Activated naive CD4-positive, alpha-beta T cell treated with anti-CD3 and anti-CD28 coated beads, Interleukin-2, amount 10 ng/mL, durations not matched to agents 7 days and 5 days (primary cell): Measurements from ENCODE around the gene ISYNA1.

Source experiments
- CTCF ChIA-PET: fragments of 350-600 bp; sonication (Branson Sonifier 250); formaldehyde crosslinking; loops from one replicate; lab custom pipeline; 2021; ENCODE audit warnings: antibody characterized with exemption; lab: Charles Lee
- DNase-seq: peaks from one replicate; pipeline ENCODE4 v3.0.0-alpha.2; 2020
- H3K27ac Mint-ChIP-seq: one replicate; pipeline ENCODE4 v1.8.0; 2021; ENCODE audit warnings: mild to moderate bottlenecking, moderate library complexity, mixed read lengths
- H3K27me3 Mint-ChIP-seq: one replicate; pipeline ENCODE4 v1.8.0; 2021; ENCODE audit warnings: mild to moderate bottlenecking, mixed read lengths
- H3K36me3 Mint-ChIP-seq: one replicate; pipeline ENCODE4 v1.8.0; 2021; ENCODE audit warnings: mixed read lengths
- H3K4me1 Mint-ChIP-seq: one replicate; pipeline ENCODE4 v1.8.0; 2021; ENCODE audit warnings: mixed read lengths
- H3K4me3 Mint-ChIP-seq: one replicate; pipeline ENCODE4 v1.8.0; 2021; ENCODE audit warnings: mild to moderate bottlenecking, moderate library complexity, mixed read lengths
- H3K9me3 Mint-ChIP-seq: one replicate; pipeline ENCODE4 v1.8.0; 2021; ENCODE audit warnings: mixed read lengths

The ISYNA1 gene

DNA sequence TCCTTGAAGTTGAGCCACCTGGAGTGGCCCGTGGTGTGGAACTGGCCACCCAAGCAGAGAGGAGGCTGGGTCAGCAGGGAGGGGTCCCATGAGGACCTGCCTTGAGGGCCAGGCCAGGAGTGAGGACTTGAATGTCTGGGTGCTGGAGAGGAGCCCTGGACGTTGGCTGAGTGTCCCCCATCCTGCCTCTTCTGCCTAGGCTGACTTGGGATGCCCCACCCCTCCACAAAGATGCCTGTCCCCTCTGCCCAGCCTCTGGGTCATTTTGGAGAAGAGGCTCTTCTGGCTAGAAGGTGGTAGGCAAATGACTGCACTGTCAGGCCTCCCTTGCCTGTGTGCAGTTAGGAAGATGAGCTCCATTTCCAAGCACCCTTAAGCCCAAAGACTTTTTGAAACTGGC, 17.0 kb downstream of the ISYNA1 start:
- H3K36me3 Mint-ChIP-seq, result peaks cover 14% of the 10 kb centered on the region
- DNase-seq, result no peak
- H3K4me1 Mint-ChIP-seq, result peaks cover 83% of the 10 kb centered on the region
- peaks cover 26% of the 10 kb centered on the region for H3K27me3 Mint-ChIP-seq
- H3K9me3 Mint-ChIP-seq, result no peaks in the 10 kb centered on the region
- CTCF ChIA-PET, result interaction anchor here (0.6 to 1.5 kb wide), 5 partner anchors 9 to 329 kb away, joined by 3 to 6 read pairs (median 3); no protein-coding TSS in a partner anchor
- H3K4me3 Mint-ChIP-seq, result peak overlapping the region; percentile 95
- peak overlapping the region; percentile 86 for H3K27ac Mint-ChIP-seq

DNA sequence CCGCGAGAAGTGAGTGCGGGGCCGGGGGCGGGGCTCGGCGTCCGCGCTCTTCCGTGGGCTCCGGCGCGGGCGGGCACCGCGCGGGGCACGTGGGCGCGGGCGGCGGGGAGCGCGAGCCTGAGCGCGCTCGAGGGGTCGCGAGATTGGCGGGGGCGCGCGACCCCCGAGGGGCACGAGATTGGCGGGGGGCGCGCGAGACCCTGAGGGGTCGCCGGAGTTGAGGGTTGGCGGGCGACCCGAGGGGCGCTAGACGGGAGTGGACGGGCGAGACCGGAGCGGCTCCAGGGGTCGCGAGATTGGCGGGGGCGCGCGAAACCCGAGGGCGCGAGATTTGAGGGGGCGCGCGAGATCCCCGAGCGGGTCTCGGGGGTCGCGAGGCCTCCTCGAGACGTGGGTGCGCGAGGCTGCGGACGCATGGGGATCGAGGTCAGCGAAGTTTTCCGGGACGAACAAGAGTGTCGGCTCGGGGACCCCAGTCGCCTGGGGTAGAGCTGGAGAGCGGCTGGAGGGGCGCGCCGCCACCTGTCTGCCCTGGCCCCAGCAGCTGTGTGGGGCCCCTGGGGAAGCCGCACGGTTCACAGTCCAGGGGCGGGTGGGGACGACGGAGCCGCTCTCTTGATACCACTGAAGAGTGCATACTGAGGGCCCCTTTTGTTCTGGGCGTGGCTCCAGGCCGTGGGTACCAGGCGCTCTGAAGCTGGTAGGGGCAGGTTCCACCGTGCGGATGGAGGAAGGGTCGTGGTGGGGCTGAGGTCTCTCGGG, 18.1 kb downstream of the ISYNA1 start:
- peak overlapping the region; percentile 86 for H3K27ac Mint-ChIP-seq
- peaks cover 34% of the 10 kb centered on the region for H3K27me3 Mint-ChIP-seq
- peak; percentile 71 for DNase-seq
- CTCF ChIA-PET, result interaction anchor here (0.6 to 1.5 kb wide), 6 partner anchors 8 to 102 kb away, joined by 3 to 5 read pairs (median 3); no protein-coding TSS in a partner anchor
- H3K9me3 Mint-ChIP-seq, result no peaks in the 10 kb centered on the region
- peak overlapping the region; percentile 95 for H3K4me3 Mint-ChIP-seq
- H3K4me1 Mint-ChIP-seq, result peaks cover 85% of the 10 kb centered on the region
- H3K36me3 Mint-ChIP-seq, result peaks cover 12% of the 10 kb centered on the region

DNA sequence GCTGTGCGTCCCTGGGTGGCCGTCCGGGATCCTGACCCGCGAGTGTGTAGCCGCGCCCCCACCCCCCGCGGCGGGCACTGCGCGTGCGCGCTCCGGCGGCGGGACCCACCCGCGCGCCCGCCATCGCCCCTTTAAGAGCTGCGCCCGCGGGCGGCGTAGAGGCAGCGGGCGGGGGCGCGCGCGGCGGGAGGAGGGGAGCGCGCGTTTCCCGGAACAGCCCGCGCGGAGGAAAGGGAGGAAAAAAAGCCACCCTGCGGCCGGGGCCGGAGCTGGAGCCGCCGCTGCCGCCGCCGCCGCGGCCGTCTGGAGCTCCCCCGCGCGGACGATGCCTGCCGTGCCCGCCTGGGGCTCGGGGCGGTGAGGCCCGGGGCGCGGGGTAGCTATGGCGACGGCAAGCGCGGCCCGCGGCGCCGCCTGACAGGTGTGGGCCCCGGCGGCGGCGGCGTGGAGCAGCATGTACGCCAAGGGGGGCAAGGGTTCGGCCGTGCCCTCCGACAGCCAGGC, 18.7 kb downstream of the ISYNA1 start, which contains the start of gene SSBP4:
TSS of gene SSBP4 (plus strand) at position 204 of the 504 bp plus-strand sequence. CDS start at position 455, 251 bp downstream.
- DNase-seq, result peak; percentile 77
- peaks cover 12% of the 10 kb centered on the region for H3K36me3 Mint-ChIP-seq
- peak within 1 kb of the TSS; percentile 91 for H3K27ac Mint-ChIP-seq
- H3K4me3 Mint-ChIP-seq, result peak within 1 kb of the TSS; percentile 95
- CTCF ChIA-PET, result interaction anchor here (1.1 to 3.9 kb wide), 6 partner anchors 9 to 141 kb away, joined by 3 to 22 read pairs (median 4); no protein-coding TSS in a partner anchor
- peaks cover 41% of the 10 kb centered on the region for H3K27me3 Mint-ChIP-seq
- peaks cover 85% of the 10 kb centered on the region for H3K4me1 Mint-ChIP-seq
- no peaks in the 10 kb centered on the region for H3K9me3 Mint-ChIP-seq

DNA sequence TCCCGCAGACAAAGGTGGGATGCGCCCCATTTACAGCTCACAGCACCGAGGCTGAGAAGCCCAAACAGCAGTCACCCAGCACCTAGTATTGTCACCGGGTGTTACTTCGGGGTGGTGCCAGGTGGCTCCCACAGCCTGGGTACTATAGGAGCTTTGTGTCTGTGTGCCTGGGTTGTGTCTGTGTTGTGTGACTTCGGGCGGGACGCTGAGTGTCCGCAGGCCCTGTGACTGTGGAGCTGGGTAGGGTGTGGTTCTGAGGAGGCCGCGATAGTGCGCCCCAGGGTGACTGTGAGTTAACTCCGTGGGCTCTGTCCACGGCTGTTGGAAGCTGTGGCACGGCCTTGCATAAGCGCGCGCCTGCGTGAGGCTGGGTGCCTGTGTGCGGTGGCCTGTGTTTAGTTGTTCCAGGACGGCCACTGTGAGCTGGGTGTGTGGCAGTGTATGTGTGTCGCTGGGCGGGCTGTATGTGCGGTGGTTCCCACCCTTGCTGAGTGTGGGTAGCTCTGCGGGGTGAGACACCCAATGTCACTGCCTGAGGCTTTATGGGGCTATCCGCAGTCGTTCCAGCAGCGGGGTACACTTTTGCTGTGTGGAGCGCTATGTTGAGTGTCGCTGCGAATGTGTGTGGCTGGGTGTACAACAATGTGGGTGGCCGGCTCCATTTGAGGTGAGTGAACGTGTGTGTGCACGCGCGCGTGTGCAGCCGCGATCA, 19.3 kb downstream of the ISYNA1 start:
- CTCF ChIA-PET, result interaction anchor here (1.1 to 3.9 kb wide), 6 partner anchors 9 to 140 kb away, joined by 3 to 22 read pairs (median 4); no protein-coding TSS in a partner anchor
- peaks cover 83% of the 10 kb centered on the region for H3K4me1 Mint-ChIP-seq
- H3K27ac Mint-ChIP-seq, result peak overlapping the region; percentile 91
- H3K36me3 Mint-ChIP-seq, result peaks cover 12% of the 10 kb centered on the region
- peak; percentile 49 for DNase-seq
- H3K4me3 Mint-ChIP-seq, result peak overlapping the region; percentile 74
- H3K9me3 Mint-ChIP-seq, result no peaks in the 10 kb centered on the region
- H3K27me3 Mint-ChIP-seq, result peaks cover 47% of the 10 kb centered on the region

DNA sequence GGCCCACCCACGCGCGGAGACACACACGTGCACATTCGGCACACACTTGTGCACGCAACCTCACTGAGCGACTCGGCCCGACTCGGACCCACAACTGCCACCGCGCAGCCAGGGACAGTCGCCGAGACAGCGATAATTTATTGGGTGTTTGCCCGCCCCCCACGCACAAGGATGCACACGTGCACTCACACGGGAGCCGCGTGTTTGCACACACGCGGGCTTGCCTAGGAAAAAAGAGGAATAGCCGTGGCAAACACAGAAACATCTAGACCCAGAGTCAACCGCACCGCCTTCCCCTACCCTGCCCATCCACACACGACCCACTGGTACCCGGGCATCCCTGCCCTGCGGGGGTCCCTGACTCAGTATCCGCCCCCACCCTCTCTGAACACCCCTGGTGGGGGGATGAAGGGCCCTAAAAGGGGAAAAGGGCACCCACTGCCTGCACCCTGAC, 19.9 kb downstream of the ISYNA1 start:
- no peak for DNase-seq
- peaks cover 9% of the 10 kb centered on the region for H3K36me3 Mint-ChIP-seq
- H3K9me3 Mint-ChIP-seq, result no peaks in the 10 kb centered on the region
- CTCF ChIA-PET, result interaction anchor here (1.1 to 3.9 kb wide), 4 partner anchors 8 to 140 kb away, joined by 3 to 22 read pairs (median 4); no protein-coding TSS in a partner anchor
- peaks cover 53% of the 10 kb centered on the region for H3K27me3 Mint-ChIP-seq
- peak overlapping the region; percentile 74 for H3K4me3 Mint-ChIP-seq
- H3K27ac Mint-ChIP-seq, result peak overlapping the region; percentile 91
- H3K4me1 Mint-ChIP-seq, result peaks cover 80% of the 10 kb centered on the region

DNA sequence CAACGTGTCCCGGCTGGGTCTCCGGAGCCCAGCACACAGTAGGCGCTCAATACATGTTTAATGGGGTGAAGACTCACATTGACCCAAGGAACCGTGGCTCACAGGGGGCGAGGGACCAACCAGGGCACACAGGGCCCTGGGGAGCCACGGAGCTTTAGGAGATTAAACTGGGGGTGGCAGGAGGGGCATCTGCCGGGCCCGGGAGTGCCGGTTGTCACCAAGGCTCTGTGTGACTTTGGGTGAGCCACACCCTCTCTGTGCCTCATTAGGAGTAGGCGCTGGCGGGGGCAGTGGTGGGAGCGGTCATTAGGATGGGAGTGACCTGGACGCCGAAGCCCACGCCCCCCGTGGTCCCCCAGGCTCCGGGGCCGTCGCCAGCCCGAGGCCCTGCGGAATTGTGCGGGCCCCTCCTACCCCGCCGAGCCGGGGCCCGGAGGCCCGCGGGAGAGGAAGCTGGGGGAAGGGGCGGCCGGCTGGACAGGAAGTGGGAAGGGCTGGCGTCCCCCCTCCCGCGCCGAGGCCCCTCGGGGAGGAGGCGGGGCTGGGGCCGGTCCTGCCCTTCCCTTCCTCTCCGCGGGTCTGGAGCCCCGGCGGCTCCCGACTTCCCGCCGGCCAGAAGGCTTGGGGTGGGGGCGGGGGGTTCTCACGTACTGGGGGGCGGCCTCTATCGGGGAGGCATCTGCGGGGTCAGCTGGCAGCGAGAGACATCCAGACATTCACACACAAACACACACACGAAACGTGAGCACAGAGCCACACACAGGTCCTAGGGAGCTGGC, 20.5 kb downstream of the ISYNA1 start:
- peaks cover 74% of the 10 kb centered on the region for H3K4me1 Mint-ChIP-seq
- peak overlapping the region; percentile 91 for H3K27ac Mint-ChIP-seq
- H3K27me3 Mint-ChIP-seq, result peaks cover 59% of the 10 kb centered on the region
- no peaks in the 10 kb centered on the region for H3K9me3 Mint-ChIP-seq
- peaks cover 5% of the 10 kb centered on the region for H3K36me3 Mint-ChIP-seq
- peak; percentile 62 for DNase-seq
- CTCF ChIA-PET, result interaction anchor here (1.0 to 3.9 kb wide), 4 partner anchors 28 to 240 kb away, joined by 3 to 22 read pairs (median 4); no protein-coding TSS in a partner anchor
- H3K4me3 Mint-ChIP-seq, result peak overlapping the region; percentile 74

DNA sequence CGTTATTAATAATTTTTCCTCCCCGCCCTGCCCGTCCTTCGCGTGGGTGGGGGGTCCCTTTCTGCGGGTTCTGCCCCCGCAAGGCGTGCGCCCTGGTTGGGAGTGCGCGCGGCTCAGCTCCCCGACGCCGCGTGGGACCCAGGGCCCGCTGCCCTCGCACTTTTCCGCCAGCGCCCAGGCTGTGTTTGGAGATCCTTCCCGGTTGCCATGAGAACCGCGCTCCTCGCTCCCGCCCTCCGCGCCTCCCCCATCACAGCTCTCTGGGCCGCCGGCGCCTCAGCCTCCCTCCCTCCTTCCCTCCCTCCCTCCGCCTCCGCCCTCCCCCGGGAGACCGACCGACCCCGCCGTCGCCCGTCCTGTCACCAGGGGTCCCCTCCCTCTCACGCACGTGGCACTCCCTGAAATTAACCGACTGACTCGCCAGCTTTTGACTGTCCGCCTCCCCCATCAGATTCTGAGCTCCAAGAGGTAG, 21.1 kb downstream of the ISYNA1 start:
- peaks cover 5% of the 10 kb centered on the region for H3K36me3 Mint-ChIP-seq
- H3K4me3 Mint-ChIP-seq, result peak overlapping the region; percentile 71
- peaks cover 68% of the 10 kb centered on the region for H3K4me1 Mint-ChIP-seq
- CTCF ChIA-PET, result interaction anchor here (1.0 to 3.9 kb wide), 3 partner anchors 27 to 239 kb away, joined by 3 to 22 read pairs (median 3); no protein-coding TSS in a partner anchor
- peak; percentile 81 for DNase-seq
- H3K9me3 Mint-ChIP-seq, result no peaks in the 10 kb centered on the region
- H3K27ac Mint-ChIP-seq, result peak overlapping the region; percentile 70
- H3K27me3 Mint-ChIP-seq, result peaks cover 65% of the 10 kb centered on the region

DNA sequence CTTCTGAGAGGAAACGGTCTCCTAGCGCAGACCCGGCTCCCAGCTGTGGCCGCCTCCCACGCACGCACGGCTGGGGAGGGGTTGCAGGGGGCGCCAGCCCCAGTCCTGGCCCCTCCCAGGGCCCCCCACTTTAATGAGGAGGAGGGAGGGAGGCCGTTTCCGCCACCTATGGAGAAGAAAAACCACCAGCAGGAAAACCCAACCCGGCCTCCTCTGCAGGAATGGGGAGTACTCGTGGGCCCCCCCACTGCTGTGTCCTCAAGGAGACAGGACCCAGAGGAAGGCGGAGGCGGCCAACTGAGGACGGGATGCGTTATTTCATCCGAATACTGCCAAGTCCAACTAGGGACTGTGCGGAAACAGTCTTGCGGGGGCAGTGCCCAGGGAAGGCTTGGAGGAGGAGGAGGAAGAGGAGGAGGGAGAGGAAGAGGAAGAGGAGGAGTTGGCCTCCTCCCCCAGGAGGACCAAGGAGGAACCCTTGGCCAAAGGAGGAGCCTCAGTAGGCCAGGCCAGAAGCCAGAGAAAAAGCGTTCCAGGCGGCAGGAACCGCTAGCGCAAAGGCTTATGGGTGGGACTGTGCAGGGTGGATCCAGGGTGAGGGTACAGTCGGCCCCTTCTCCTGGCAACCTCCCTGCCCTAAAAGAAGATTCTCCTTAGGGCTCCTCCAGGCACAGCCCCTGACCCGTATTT, 22.6 kb downstream of the ISYNA1 start:
- H3K36me3 Mint-ChIP-seq, result peaks cover 3% of the 10 kb centered on the region
- H3K4me3 Mint-ChIP-seq, result peak overlapping the region; percentile 42
- H3K27me3 Mint-ChIP-seq, result peaks cover 77% of the 10 kb centered on the region
- no peaks in the 10 kb centered on the region for H3K9me3 Mint-ChIP-seq
- CTCF ChIA-PET, result interaction anchor here (0.5 to 6.9 kb wide), 7 partner anchors 14 to 137 kb away, joined by 3 to 96 read pairs (median 4); partner anchors contain the start of gene GDF15
- peak overlapping the region; percentile 19 for H3K27ac Mint-ChIP-seq
- DNase-seq, result no peak
- peaks cover 59% of the 10 kb centered on the region for H3K4me1 Mint-ChIP-seq

DNA sequence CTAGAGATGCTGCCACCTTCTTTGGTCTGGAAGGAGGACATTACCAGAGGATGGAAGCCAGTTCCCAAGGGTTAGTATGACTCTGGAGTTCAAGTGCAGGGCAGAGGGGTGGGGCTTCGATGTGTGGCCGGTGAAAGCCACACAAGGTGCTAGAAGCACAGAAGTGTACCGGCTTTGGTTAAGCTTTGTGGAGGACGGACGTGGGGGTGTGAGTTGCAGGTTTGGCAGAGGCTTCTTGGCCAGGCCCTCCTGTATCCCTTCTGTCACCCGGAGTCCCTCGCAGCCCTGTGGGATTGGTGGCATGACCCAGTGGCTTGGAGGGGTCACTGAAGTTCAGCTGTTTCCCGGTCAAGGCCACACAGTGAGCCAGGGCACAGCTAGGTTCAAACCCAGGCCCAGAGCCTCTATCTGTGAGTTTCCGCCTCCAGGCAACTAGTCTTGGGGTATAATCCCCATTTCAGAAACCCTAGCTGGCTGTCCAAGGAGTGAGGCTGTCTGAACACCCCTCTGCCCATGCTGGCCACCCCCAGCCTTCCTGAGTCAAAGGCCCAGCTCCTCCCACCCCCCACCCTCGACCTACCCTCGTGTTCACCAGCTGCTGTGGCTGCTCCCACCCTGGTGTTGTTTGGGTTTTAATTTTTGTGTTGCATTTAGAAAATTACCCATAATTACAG, 23.3 kb downstream of the ISYNA1 start:
- peaks cover 77% of the 10 kb centered on the region for H3K27me3 Mint-ChIP-seq
- H3K36me3 Mint-ChIP-seq, result peaks cover 1% of the 10 kb centered on the region
- H3K4me3 Mint-ChIP-seq, result peak overlapping the region; percentile 42
- peak overlapping the region; percentile 84 for H3K27ac Mint-ChIP-seq
- no peaks in the 10 kb centered on the region for H3K9me3 Mint-ChIP-seq
- CTCF ChIA-PET, result interaction anchor here (0.5 to 6.9 kb wide), 9 partner anchors 13 to 137 kb away, joined by 3 to 96 read pairs (median 4); partner anchors contain the start of gene GDF15
- H3K4me1 Mint-ChIP-seq, result peaks cover 57% of the 10 kb centered on the region
- DNase-seq, result peak; percentile 61

DNA sequence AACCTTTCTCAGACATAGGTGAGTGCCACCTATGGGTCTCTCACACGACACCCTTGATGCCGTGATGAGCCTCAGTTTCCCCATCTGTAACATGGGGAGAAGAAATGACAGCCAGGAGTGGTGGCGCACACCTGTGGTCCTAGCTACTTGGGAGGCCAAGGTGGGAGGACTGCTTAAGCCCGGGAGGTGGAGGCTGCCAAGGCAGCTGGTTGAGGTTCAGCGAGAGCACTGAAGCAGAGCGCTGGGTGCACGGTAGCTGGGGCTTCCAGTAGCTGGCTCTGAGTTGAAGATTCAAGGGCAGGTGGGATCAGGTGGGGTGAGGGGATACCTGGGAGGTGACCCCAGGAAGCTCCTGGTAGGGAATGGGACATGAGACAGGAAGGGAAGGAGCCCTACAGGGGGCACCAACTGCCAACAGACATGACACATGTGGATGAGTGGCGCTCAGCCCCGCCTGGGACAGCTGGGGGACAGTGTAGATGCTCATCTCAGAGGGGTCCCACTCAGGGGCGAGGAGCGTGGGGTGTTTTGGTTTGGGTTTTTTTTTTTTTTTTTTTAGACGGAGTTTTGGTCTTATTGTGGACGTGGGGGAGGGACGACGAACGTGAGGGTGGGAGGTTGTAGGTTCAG, 25.2 kb downstream of the ISYNA1 start:
- H3K4me3 Mint-ChIP-seq, result no peak overlapping the region

DNA sequence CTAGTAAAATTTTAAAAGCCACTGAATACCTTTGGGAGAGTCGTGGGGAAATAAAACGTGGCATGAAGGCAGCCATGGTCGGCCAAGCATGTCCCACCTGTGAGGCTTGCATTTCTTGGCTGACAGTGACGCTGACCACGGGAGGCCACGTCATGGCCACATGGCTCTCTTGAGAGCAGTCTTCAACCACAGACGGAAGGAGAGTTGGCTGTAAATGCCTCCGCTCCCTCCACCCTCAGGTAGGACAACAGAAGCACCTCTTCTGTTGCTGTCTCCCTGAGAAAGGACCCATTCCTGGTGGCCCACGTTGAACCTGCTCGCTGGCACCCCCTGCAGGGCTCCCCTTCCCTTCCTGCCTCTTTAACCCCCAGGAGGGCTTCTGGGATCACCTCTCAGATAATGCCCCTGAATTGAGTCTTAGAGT, 29.9 kb downstream of the ISYNA1 start:
- peak; percentile 60 for DNase-seq
- Mint-ChIP-seq H3K27ac (no peak overlapping the region), H3K4me1 (peaks cover 6% of the 10 kb centered on the region), H3K27me3 (peaks cover 30% of the 10 kb centered on the region), H3K9me3 (no peaks in the 10 kb centered on the region), H3K4me3 (no peak overlapping the region), H3K36me3 (no peaks in the 10 kb centered on the region)
- CTCF ChIA-PET, result no interaction called here

More for the DNA sequence above, 25.2 kb downstream of the ISYNA1 start:
- Mint-ChIP-seq H3K36me3 (peaks cover 1% of the 10 kb centered on the region), H3K4me1 (peaks cover 44% of the 10 kb centered on the region), H3K27me3 (peaks cover 72% of the 10 kb centered on the region), H3K9me3 (no peaks in the 10 kb centered on the region), H3K27ac (no peak overlapping the region)
- CTCF ChIA-PET, result interaction anchor here (0.8 to 6.9 kb wide), 6 partner anchors 11 to 209 kb away, joined by 3 to 96 read pairs (median 4); partner anchors contain the start of genes GDF15 and RAB3A
- no peak for DNase-seq
